HG03064 (cell line): Measurements from ENCODE around the gene FBXO11.

Source experiments
- ATAC-seq: cut with Tn5 transposase; IDR thresholded peaks from one replicate; pipeline ENCODE4 v1.9.1; 2021; ENCODE audit warnings: low read depth; ENCODE audit not compliant: unreplicated experiment

FBXO11 gene

DNA sequence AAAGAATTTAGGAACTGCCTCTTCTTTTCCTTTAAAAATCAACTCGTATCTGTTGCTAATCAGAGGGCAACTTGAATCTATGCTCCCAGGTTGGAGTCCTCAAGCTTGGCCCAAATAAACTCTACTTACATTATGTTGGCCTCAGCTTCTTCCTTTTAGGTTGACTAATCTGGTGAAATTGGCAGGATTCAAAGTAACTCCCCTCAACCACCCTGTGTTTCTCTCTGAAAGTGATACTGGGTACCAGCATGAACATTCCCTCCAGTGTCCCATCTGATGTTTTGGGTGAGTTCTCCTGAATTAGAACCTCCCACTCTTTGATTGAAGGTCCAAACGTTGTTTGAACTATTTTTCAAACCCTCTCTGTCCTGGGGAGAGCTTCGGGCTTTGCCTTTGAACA, 164.7 kb downstream of the FBXO11 start:
- ATAC-seq = no peak

DNA sequence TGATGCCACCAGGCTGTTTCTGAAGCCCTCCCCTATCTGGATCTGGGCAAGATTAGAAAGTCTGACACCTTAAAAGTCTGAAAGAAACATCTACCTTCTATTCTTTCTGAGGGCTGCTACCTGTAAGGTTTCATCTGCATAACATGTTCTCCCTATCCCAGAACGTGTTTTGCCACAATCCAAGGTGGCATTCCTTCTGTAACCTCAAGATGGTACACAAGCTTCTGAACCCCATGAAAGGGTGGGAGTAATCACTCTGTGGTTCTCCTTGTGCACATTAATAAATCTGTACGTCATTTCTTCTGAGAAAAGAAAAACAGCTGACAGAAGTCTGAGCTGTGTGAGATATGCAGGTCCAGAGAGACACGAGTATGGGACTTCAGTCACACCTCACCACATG, 165.2 kb downstream of the FBXO11 start:
- no peak for ATAC-seq
